ENCODE data around the gene PDGFA.

DNA sequence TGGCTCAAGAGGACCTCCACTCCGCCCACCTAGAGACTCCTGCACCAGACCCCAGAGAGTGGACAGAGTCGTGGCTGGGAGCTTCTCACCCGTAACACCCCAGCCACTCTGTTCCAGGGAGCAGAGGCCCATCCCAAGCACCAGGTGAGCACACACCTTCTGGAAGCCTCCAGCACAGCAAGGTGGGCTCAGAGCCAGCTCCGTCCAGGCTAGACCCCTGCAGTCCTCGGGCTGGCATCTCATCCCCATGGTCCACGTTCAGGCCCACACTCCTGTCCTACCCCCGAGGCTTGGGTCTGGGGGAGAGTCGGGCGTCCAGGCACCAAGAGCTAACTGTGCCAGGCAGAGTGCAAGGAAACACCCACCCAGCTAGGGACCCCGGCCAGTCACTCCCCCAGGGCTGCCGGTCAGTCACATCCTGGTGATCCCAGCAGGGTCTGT lies 13.2 kb downstream of the PDGFA start:
- TF ChIP-seq, protein P1, sequence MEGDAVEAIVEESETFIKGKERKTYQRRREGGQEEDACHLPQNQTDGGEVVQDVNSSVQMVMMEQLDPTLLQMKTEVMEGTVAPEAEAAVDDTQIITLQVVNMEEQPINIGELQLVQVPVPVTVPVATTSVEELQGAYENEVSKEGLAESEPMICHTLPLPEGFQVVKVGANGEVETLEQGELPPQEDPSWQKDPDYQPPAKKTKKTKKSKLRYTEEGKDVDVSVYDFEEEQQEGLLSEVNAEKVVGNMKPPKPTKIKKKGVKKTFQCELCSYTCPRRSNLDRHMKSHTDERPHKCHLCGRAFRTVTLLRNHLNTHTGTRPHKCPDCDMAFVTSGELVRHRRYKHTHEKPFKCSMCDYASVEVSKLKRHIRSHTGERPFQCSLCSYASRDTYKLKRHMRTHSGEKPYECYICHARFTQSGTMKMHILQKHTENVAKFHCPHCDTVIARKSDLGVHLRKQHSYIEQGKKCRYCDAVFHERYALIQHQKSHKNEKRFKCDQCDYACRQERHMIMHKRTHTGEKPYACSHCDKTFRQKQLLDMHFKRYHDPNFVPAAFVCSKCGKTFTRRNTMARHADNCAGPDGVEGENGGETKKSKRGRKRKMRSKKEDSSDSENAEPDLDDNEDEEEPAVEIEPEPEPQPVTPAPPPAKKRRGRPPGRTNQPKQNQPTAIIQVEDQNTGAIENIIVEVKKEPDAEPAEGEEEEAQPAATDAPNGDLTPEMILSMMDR (IDR thresholded peaks at IDR 0.05) = no peak
- no peak for TF ChIP-seq POLR2A (IDR thresholded peaks at IDR 0.05)
